HG02571 (cell line): ENCODE results near the gene PHLDB3.

Experiments used
- ATAC-seq: cut with Tn5 transposase; IDR thresholded peaks from one replicate; pipeline ENCODE4 v1.9.1; 2021; ENCODE audit warnings: mild to moderate bottlenecking, moderate library complexity; ENCODE audit not compliant: unreplicated experiment

Gene PHLDB3

GRCh38 chr19:43501661-43502418, 2.7 kb downstream of the PHLDB3 start:
- no peak for ATAC-seq

- ATAC-seq, result no peak
These were observed 5.5 kb downstream of the PHLDB3 start for GRCh38 chr19:43499042-43499441.

- ATAC-seq, result no peak
These were observed 6.2 kb downstream of the PHLDB3 start for GRCh38 chr19:43498233-43498842.

GRCh38 chr19:43496960-43497359, 7.6 kb downstream of the PHLDB3 start:
- ATAC-seq, result no peak

DNA sequence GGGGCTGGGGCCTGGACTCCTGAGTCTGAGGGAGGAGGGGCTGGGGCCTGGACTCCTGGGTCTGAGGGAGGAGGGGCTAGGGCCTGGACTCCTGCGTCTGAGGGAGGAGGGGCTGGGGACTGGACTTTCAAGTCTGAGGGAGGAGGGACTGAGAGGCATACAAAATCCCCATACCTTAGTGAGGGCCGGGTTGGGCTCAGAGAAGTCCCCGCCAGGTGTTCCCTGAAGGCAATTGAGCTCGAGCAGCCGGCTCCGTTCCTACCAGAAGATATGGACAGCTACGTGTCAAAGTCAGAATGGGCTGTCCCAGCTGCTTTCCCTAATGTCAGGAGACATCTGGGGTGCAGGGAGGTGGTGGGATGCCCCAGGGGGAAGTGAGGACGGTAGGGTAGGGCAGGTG, 9.5 kb downstream of the PHLDB3 start:
- ATAC-seq, result no peak

DNA sequence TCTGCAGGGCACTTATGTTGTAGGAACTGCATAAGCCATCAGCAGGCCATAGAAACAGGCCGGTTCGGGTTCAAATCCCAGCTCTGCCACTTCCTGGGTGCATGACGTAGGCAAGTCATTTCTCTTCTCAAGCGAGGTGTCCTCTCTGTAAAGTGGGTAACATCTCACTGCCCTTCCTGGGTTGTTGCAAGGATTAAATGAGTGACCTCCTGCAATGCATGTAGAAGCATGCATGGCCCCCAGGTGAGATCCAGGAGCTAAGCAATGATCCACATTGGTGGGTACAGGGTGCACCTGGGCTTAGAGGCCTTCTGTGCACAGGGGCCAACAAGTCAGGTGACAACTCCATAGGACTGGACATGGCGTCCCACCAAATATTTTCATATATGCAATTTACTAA, 13.8 kb downstream of the PHLDB3 start:
- no peak for ATAC-seq

GRCh38 chr19:43489979-43490599, 14.5 kb downstream of the PHLDB3 start:
- no peak for ATAC-seq

DNA sequence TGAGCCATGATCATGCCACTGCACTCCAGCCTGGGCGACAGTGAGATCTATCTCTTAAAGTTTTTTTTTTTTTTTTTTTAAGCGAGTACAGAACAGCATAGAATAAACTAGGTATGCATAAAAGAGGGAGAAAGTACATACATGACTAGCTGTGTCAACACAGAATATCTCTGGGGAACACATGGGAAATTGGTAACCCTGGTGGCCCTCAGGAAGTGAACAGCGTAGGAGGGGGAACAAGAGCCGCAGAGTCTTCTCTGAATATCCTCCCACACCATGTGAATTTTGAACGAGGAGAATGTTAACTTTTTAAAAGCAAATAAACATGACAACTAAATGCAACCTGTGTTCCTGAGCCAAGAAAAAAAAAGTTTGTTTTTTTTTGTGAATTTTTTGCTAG, 15.2 kb downstream of the PHLDB3 start:
- ATAC-seq, result no peak

GRCh38 chr19:43488179-43488578, 16.4 kb downstream of the PHLDB3 start:
- no peak for ATAC-seq

DNA sequence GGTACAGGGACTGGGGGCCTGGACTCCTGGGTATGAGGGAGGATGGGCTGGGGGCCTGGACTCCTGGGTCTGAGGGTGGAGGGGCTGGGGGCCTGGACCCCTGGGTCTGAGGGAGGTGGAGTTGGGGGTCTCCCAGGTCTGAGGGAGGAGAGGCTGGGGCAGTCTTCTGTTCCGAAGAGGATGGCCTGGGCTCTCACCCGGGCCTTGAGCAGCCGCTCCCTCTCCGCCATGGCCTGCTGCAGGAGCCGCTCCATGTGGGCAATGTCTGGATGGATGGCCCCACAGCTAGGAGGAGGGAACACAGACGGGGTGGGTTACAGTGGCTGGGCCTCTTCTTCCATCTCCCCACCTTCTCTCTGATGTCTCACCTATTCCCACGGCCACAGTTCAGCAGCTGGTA, 18.1 kb downstream of the PHLDB3 start:
- no peak for ATAC-seq

DNA sequence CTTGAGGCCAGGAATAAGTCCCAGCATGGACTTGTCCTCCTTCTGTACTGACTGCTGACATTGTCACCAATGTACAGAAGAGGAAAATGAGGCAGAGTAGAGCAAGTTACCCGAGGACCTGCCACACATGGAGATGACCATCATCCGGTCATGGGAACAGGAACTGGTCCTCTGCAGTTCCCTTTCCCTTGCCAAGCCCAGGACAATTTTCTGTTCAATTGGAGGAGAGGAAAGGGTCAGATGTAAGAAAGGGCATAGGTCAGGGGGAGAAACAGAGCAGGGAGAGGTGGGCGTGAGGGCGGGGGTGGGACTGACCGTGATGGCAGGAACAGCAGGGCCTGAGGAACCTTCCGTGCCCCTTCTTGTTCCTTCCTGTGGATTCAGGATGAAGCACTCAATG, 18.6 kb downstream of the PHLDB3 start:
- ATAC-seq, result no peak

DNA sequence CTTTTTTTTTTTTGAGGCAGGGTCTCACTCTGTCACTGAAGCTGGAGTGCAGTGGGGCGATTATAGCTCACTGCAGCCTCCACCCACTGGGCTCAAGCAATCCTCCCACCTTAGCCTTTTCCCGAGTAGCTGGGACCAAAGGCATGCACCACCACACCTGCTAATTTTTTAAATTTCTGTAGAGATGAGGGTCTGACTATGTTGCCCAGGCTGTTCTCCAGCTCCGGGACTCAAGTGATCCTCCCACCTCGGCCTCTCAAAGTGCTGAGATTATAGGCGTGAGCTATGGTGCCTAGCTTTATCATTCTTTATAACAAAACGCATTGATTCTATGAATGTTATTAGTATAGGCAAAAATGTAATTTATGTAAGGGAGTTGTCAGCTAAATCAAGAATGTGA, 21.3 kb downstream of the PHLDB3 start:
- ATAC-seq, result no peak

GRCh38 chr19:43482193-43482592, 22.4 kb downstream of the PHLDB3 start:
- ATAC-seq, result no peak

- ATAC-seq, result no peak
These were observed 22.8 kb downstream of the PHLDB3 start for GRCh38 chr19:43481701-43482100.

DNA sequence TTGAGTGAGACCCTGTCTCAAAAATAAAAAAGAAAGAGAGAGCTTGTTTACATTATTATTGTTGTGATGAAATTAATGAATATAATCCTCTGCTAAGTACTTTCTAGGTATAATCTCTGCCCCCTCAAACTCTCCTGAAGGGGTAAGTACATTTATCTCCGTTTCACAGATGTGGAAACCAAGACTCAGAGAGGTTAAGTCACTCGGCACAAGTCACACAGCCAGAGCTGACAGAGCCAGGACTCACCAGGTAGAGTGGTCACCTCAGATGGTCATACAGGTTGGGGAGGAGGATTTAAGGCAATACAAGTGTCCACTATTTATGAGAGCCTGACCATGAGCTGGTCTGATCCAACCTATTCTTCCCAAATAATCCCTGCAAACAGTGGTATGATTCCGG, 24.0 kb downstream of the PHLDB3 start:
- ATAC-seq, result no peak

DNA sequence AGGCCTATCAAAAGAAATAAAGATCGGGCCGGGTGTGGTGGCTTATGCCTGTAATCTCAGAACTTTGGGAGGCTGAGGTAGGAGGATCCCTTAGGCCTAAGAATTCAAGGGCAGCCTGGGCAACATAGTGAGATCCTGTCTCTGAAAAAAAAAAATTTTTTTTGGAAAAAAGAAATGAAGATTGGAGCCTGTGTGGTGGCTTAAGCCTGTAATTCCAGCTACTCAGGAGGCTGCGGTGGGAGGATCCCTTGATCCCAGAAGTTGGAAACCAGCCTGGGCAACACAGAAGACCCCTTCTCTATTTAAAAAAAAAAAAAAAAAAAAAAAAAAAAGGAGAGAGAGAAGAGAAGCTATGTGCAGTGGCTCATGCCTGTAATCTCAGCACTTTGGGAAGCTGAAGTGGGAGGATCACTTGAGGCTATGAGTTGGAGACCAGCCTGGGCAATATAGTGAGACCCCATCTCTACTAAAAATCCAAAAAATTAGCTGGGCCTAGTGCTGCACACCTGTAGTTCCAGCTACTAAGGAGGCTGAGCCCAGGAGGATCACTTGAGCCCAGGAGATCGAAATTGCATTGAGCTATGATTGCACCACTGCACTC, 24.5 kb downstream of the PHLDB3 start:
- ATAC-seq, result no peak

DNA sequence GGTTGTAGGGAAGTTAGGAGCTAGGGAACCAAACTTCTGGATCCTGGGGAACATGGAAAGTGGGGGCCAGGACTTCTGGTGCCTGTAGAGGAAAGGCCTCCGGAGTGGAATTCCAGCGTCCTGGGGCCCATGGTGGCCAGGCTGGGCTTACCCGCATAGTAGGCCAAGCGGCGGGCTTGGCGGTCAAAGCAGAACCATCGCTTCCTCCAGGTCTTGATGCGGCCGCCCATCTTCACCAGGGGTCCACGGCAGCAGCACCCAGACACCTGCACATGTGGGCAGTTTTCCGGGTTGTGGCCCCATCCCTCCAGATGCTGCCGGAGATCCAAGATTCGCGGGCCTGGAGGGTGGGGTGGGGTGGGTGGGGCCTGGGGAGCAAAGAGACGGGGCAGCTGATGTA, 25.3 kb downstream of the PHLDB3 start:
- no peak for ATAC-seq

- ATAC-seq, result no peak
These were observed 26.2 kb downstream of the PHLDB3 start for GRCh38 chr19:43478323-43478722.

GRCh38 chr19:43476606-43477005, 27.9 kb downstream of the PHLDB3 start:
- no peak for ATAC-seq

DNA sequence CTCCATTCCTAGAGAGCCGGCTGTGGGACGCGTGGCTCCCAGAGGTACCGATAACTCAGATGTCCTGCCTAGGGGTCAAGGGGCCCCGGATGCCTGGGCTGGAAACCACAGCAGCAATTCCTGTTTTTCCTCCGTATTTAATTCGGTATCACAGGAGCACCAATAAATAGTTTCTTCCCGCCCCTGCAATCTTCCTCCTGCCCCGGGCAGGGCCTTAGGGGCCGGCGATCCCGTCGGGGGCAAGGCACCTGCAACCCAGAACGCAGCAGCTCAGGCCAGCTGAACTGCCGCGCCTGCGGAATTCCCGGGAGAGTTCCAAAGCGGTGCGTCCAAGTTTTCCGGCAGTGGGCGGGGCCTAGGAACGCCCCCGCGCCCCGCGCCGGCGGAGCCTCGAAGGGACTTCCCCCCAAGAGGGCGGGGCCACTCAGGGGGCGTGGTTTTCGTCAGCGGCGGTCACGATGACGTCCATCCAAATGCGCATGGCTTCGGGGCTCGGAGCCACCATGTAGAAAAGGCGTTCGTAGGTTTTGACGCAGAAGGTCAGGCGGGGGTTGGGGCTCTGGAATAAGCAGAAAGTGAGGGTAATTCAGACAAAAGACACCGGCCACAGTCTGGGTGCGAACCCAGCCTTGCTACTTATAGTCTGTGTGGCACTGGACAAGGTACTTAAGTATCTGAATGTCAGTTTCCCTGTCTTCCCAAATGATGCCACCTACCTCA, 29.4 kb downstream of the PHLDB3 start:
- ATAC-seq, result no peak

- ATAC-seq, result no peak
These were observed 30.1 kb downstream of the PHLDB3 start for GRCh38 chr19:43474487-43474886.
